ENCODE data around the gene FCN2. TPM values are rescaled to one million over a fixed set of nuclear protein-coding genes. Genes with fewer than 3 reads are reported as not detected.

FCN2 gene
- total RNA-seq, 1 donor from 2014 or later, result 2.6 TPM

GRCh38 chr9:134887686-134888602 is 7.3 kb downstream of the FCN2 start:
- no peak for DNase-seq (ENCODE audit: low spot score)

GRCh38 chr9:134888603-134889190 is 8.1 kb downstream of the FCN2 start:
- no peak for DNase-seq (ENCODE audit: low spot score)

- no peak for DNase-seq (ENCODE audit: low spot score)
Measured at GRCh38 chr9:134889386-134890154, 9.0 kb downstream of the FCN2 start.

GRCh38 chr9:134890155-134890495 is 9.5 kb downstream of the FCN2 start:
- DNase-seq (ENCODE audit: low spot score), result no peak

GRCh38 chr9:134891053-134891452 is 10.4 kb downstream of the FCN2 start:
- no peak for DNase-seq (ENCODE audit: low spot score)

- DNase-seq (ENCODE audit: low spot score), result no peak
Measured at GRCh38 chr9:134891713-134892112, 11.1 kb downstream of the FCN2 start.

- DNase-seq (ENCODE audit: low spot score), result peak; percentile 4
Measured at GRCh38 chr9:134892221-134892620, 11.6 kb downstream of the FCN2 start.

GRCh38 chr9:134892820-134893420 is 12.3 kb downstream of the FCN2 start:
- DNase-seq (ENCODE audit: low spot score), result no peak

GRCh38 chr9:134894136-134894860 is 13.7 kb downstream of the FCN2 start:
- no peak for DNase-seq (ENCODE audit: low spot score)

- peak; percentile 6 for DNase-seq (ENCODE audit: low spot score)
Measured at GRCh38 chr9:134895097-134895496, 14.5 kb downstream of the FCN2 start.

GRCh38 chr9:134895567-134895907 is 14.9 kb downstream of the FCN2 start:
- no peak for DNase-seq (ENCODE audit: low spot score)

GRCh38 chr9:134895908-134896833 is 15.6 kb downstream of the FCN2 start:
- peak; percentile 33 for DNase-seq (ENCODE audit: low spot score)

GRCh38 chr9:134896834-134897583 is 16.4 kb downstream of the FCN2 start:
- DNase-seq (ENCODE audit: low spot score), result no peak

- DNase-seq (ENCODE audit: low spot score), result no peak
Measured at GRCh38 chr9:134897584-134898170, 17.1 kb downstream of the FCN2 start.

GRCh38 chr9:134898319-134898718 is 17.7 kb downstream of the FCN2 start:
- no peak for DNase-seq (ENCODE audit: low spot score)

- DNase-seq (ENCODE audit: low spot score), result no peak
Measured at GRCh38 chr9:134899168-134899567, 18.6 kb downstream of the FCN2 start.

GRCh38 chr9:134899818-134900217 is 19.2 kb downstream of the FCN2 start:
- no peak for DNase-seq (ENCODE audit: low spot score)

- DNase-seq (ENCODE audit: low spot score), result no peak
Measured at GRCh38 chr9:134902936-134903335, 22.3 kb downstream of the FCN2 start.
